ENCODE measurements around the gene KLC3.

GRCh38 chr19:45293682-45294081 is 46.9 kb upstream of the KLC3 start:
- no peak for TF ChIP-seq POLR2A (IDR thresholded peaks at IDR 0.05)
- no peak for TF ChIP-seq CTCF (IDR thresholded peaks at IDR 0.05)
